Smooth muscle cell (in vitro differentiated cells): Measurements from ENCODE around the gene HDHD5. TPM values are rescaled to one million over a fixed set of nuclear protein-coding genes. Genes with fewer than 3 reads are reported as not detected.

ENCODE experiments used
- DNase-seq: peaks from one replicate; lab custom pipeline; 2025; ENCODE audit not compliant: unreplicated experiment; lab: John Stamatoyannopoulos, UW
- H2AFZ ChIP-seq: fragments of 200-600 bp; sonication (generic); 2 replicates; pipeline ENCODE4 v1.6.0; 2016; ENCODE audit warnings: antibody characterized with exemption, low read depth, mild to moderate bottlenecking
- H3F3A ChIP-seq: fragments of 200-600 bp; sonication (generic); 2 replicates; pipeline ENCODE4 v1.6.0; 2017; ENCODE audit warnings: antibody characterized with exemption, low read depth
- H3K27ac ChIP-seq: fragments of 200-600 bp; sonication (generic); 2 replicates; pipeline ENCODE4 v1.5.1; 2016; ENCODE audit warnings: low read depth, mild to moderate bottlenecking
- H3K27me3 ChIP-seq: fragments of 200-600 bp; sonication (generic); 2 replicates; pipeline ENCODE4 v1.6.1; 2016; ENCODE audit warnings: low read depth, mild to moderate bottlenecking
- H3K36me3 ChIP-seq: fragments of 200-600 bp; sonication (generic); 2 replicates; pipeline ENCODE4 v1.5.1; 2016; ENCODE audit warnings: low read depth
- H3K4me1 ChIP-seq: fragments of 200-600 bp; sonication (generic); 2 replicates; pipeline ENCODE4 v1.5.1; 2016; ENCODE audit warnings: low read depth
- H3K4me2 ChIP-seq: fragments of 200-600 bp; sonication (generic); 2 replicates; pipeline ENCODE4 v1.6.0; 2016; ENCODE audit warnings: mild to moderate bottlenecking
- H3K4me3 ChIP-seq: fragments of 200-600 bp; sonication (generic); 2 replicates; pipeline ENCODE4 v1.5.1; 2016; ENCODE audit warnings: mild to moderate bottlenecking
- H3K79me2 ChIP-seq: fragments of 200-600 bp; sonication (generic); 2 replicates; pipeline ENCODE4 v1.6.0; 2016; ENCODE audit warnings: low read depth, mild to moderate bottlenecking
- H3K9ac ChIP-seq: fragments of 200-600 bp; sonication (generic); 2 replicates; pipeline ENCODE4 v1.6.0; 2016; ENCODE audit warnings: low read depth
- H3K9me3 ChIP-seq: fragments of 200-600 bp; sonication (generic); replicated peaks from 2 replicates; pipeline ENCODE4 v1.5.1; 2016; ENCODE audit warnings: low read depth
- H4K20me1 ChIP-seq: fragments of 200-600 bp; sonication (generic); 2 replicates; pipeline ENCODE4 v1.6.0; 2016; ENCODE audit warnings: low read depth
- CTCF ChIP-seq: fragments of 200-600 bp; sonication (generic); IDR thresholded peaks from 2 replicates; pipeline ENCODE4 v1.5.1; 2017; ENCODE audit warnings: borderline replicate concordance, mild to moderate bottlenecking, antibody characterized with exemption; ENCODE audit not compliant: insufficient read depth, poor library complexity, severe bottlenecking
- WGBS: methylation state at CpG from one replicate; pipeline ENCODE4 v1.1.7; 2016; ENCODE audit warnings: low lambda C conversion rate; 5-methylcytosine and 5-hydroxymethylcytosine counted together
- polyA plus RNA-seq: library from polyadenylated mRNA; unstranded; fragments of >200 nt; fragmentation: Nextera tagmentation; extraction: Ambion mirVana; gene quantifications from 2 replicates; pipeline ENCODE4 v1.2.1, GENCODE V29; 2016
- total RNA-seq: library from RNA; depleted of rRNA; stranded (reverse); fragments of >200 nt; gene quantifications from 2 replicates; pipeline ENCODE4 v1.2.3, GENCODE V29; 2014

Gene HDHD5
- total and polyA plus RNA-seq, 2 experiments from 2014 or later = 25.5 to 52.1 TPM

- TF ChIP-seq CTCF = no peak
- Histone ChIP-seq H3K4me2 (no peak overlapping the region), H3F3A (no peaks in the 10 kb centered on the region), H2AFZ (no peak overlapping the region), H3K27ac (no peak overlapping the region), H4K20me1 (no peaks in the 10 kb centered on the region), H3K27me3 (no peaks in the 10 kb centered on the region), H3K9ac (no peak overlapping the region), H3K4me1 (no peaks in the 10 kb centered on the region), H3K36me3 (no peaks in the 10 kb centered on the region), H3K9me3 (no peaks in the 10 kb centered on the region), H3K4me3 (no peak overlapping the region), H3K79me2 (no peaks in the 10 kb centered on the region)
- 92% methylated on average over 15 of the region's 15 CpGs for WGBS
- DNase-seq = no peak
Observed at GRCh38 chr22:17106785-17107546, 52.1 kb downstream of the HDHD5 start.

GRCh38 chr22:17106161-17106784 lies 52.8 kb downstream of the HDHD5 start:
- Histone ChIP-seq H3K36me3 (no peaks in the 10 kb centered on the region), H3K27ac (no peak overlapping the region), H3K4me2 (no peak overlapping the region), H3K79me2 (no peaks in the 10 kb centered on the region), H3K9me3 (no peaks in the 10 kb centered on the region), H3K9ac (no peak overlapping the region), H4K20me1 (no peaks in the 10 kb centered on the region), H3K27me3 (no peaks in the 10 kb centered on the region), H3F3A (no peaks in the 10 kb centered on the region), H2AFZ (no peak overlapping the region), H3K4me1 (no peaks in the 10 kb centered on the region), H3K4me3 (no peak overlapping the region)
- 96% methylated on average over 12 of the region's 12 CpGs for WGBS
- no peak for TF ChIP-seq CTCF
- DNase-seq = no peak

DNA sequence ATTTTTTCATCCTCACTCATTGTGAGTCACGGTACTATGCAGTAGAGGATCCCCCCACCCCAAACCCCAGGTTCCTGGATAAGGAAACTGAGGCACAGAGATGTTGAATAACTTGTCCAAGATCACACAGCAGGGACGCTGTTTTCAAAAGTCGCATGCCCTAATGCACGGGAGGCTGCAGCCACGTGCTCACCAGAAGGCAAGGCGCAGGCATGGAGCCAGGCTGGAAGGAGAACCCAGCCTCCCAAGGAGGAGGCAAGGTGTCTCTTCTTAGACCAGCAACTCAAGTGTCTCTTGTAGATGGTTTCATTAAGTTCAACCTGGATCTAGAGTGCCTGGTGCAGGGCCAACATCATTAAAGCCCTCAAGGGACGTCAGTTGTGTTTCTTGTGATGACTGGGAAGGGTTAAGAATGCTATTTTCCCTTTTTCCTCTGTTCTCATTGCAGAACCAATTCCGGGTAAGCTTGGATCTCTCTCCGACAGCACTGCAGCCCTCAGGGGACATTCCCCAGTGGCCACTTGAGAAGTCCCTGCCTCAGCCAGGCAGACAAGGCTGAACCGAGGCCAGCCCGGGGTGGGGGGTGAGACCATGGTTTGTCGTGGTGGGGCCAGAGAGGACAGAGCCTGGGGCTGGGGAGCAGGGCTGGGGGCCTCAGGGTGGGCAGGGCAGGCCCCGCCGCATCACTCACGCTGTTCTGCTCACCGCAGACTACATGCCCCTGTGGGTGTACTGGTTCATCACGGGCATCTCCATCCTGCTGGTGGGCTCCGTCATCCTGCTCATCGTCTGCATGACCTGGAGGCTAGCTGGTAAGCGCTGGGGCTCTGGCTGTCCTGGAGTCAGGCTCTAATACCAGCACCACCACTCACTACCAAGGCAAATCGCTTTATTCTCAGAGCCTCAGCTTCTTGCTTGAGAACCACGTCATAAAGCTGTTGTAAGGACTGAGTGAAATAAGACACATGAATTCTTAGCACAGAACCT lies 53.6 kb downstream of the HDHD5 start:
- no peak overlapping the region for H3K9ac ChIP-seq
- H3K79me2 ChIP-seq = no peaks in the 10 kb centered on the region
- no peaks in the 10 kb centered on the region for H3F3A ChIP-seq
- no peak overlapping the region for H2AFZ ChIP-seq
- no peak overlapping the region for H3K4me2 ChIP-seq
- no peaks in the 10 kb centered on the region for H3K27me3 ChIP-seq
- H3K9me3 ChIP-seq = no peaks in the 10 kb centered on the region
- no peaks in the 10 kb centered on the region for H3K36me3 ChIP-seq
- no peak overlapping the region for H3K4me3 ChIP-seq
- no peak overlapping the region for H3K27ac ChIP-seq
- H3K4me1 ChIP-seq = no peaks in the 10 kb centered on the region
- DNase-seq = no peak
- WGBS = 85% methylated on average over 18 of the region's 22 CpGs
- TF ChIP-seq CTCF = no peak
- no peaks in the 10 kb centered on the region for H4K20me1 ChIP-seq
